ENCODE measurements around the gene GSTK1. TPM values are rescaled to one million over a fixed set of nuclear protein-coding genes. Genes with fewer than 3 reads are reported as not detected.
A peak's percentile ranks its signal among the peaks of the same experiment; 100 is the strongest.

The GSTK1 gene
- total RNA-seq, 2 experiments from 2014 or later: 254 to 255 TPM

GRCh38 chr7:143296686-143297085 lies 33.4 kb downstream of the GSTK1 start:
- no peak overlapping the region for H3K27ac Mint-ChIP-seq
- ATAC-seq (no peak), DNase-seq (no peak)
- H3K27me3 Mint-ChIP-seq (ENCODE audit: low read depth): no peaks in the 10 kb centered on the region
- ChIA-PET POLR2A (interaction anchor here (1.1 to 1.3 kb wide), 4 partner anchors 17 to 56 kb away, joined by 4 to 5 read pairs (median 4); no protein-coding TSS in a partner anchor), CTCF (interaction anchor here (0.9 to 13.9 kb wide), 10 partner anchors 9 to 83 kb away, joined by 3 to 274 read pairs (median 3); partner anchors contain the start of gene CASP2)
- no peak overlapping the region for H3K4me3 Mint-ChIP-seq
- H3K36me3 Mint-ChIP-seq (ENCODE audit: low read depth): peaks cover 91% of the 10 kb centered on the region
- H3K9me3 Mint-ChIP-seq (ENCODE audit: insufficient read depth): no peaks in the 10 kb centered on the region
- peaks cover 59% of the 10 kb centered on the region for H3K4me1 Mint-ChIP-seq (ENCODE audit: low read depth)

GRCh38 chr7:143299346-143299745 lies 36.1 kb downstream of the GSTK1 start:
- Mint-ChIP-seq H3K27ac (no peak overlapping the region), H3K27me3 (ENCODE audit: low read depth) (no peaks in the 10 kb centered on the region), H3K36me3 (ENCODE audit: low read depth) (peaks cover 92% of the 10 kb centered on the region), H3K4me1 (ENCODE audit: low read depth) (peaks cover 51% of the 10 kb centered on the region), H3K4me3 (no peak overlapping the region), H3K9me3 (ENCODE audit: insufficient read depth) (no peaks in the 10 kb centered on the region)
- DNase-seq (no peak), ATAC-seq (no peak)
- CTCF ChIA-PET: interaction anchor here (0.7 to 13.9 kb wide), 44 partner anchors 9 to 294 kb away, joined by 3 to 274 read pairs (median 6); partner anchors contain the start of genes CASP2, EPHA1 and GSTK1
- POLR2A ChIA-PET: interaction anchor here (0.8 to 2.8 kb wide), 5 partner anchors 9 to 80 kb away, joined by 3 to 11 read pairs (median 6); partner anchors contain the start of genes CASP2 and GSTK1

DNA sequence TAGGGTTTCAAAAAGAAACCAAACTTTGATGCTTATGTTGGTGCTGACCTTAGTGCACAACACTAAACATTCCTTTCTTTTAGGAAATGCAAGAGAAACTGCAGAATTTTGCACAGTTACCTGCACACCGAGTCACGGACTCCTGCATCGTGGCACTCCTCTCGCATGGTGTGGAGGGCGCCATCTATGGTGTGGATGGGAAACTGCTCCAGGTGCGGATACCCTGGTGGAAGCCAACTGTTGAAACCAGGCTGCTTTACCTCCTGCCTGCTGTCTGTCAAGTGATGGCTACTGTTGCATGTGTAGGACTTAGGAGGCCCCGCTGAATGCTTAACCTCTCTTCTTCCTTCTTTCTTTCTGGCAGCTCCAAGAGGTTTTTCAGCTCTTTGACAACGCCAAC lies 36.6 kb downstream of the GSTK1 start:
- DNase-seq: peak; percentile 71
- Mint-ChIP-seq H3K36me3 (ENCODE audit: low read depth) (peaks cover 92% of the 10 kb centered on the region), H3K27me3 (ENCODE audit: low read depth) (no peaks in the 10 kb centered on the region), H3K27ac (no peak overlapping the region), H3K9me3 (ENCODE audit: insufficient read depth) (no peaks in the 10 kb centered on the region), H3K4me1 (ENCODE audit: low read depth) (peaks cover 52% of the 10 kb centered on the region), H3K4me3 (no peak overlapping the region)
- peak; percentile 87 for ATAC-seq
- POLR2A ChIA-PET: interaction anchor here (0.8 to 2.8 kb wide), 5 partner anchors 9 to 80 kb away, joined by 3 to 11 read pairs (median 6); partner anchors contain the start of genes CASP2 and GSTK1
- CTCF ChIA-PET: interaction anchor here (0.7 to 13.9 kb wide), 43 partner anchors 9 to 295 kb away, joined by 3 to 274 read pairs (median 6); partner anchors contain the start of genes CASP2, EPHA1 and GSTK1

- POLR2A ChIA-PET: interaction anchor here (0.8 to 2.8 kb wide), 2 partner anchors 38 to 71 kb away, joined by 3 to 11 read pairs; partner anchors contain the start of gene GSTK1
- Mint-ChIP-seq H3K27ac (no peak overlapping the region), H3K4me3 (no peak overlapping the region), H3K4me1 (ENCODE audit: low read depth) (peaks cover 49% of the 10 kb centered on the region), H3K9me3 (ENCODE audit: insufficient read depth) (no peaks in the 10 kb centered on the region), H3K27me3 (ENCODE audit: low read depth) (no peaks in the 10 kb centered on the region), H3K36me3 (ENCODE audit: low read depth) (peaks cover 89% of the 10 kb centered on the region)
- DNase-seq (no peak), ATAC-seq (no peak)
- CTCF ChIA-PET: interaction anchor here (1.0 to 13.9 kb wide), 13 partner anchors 8 to 79 kb away, joined by 3 to 274 read pairs (median 6); partner anchors contain the start of gene CASP2
These were observed 38.0 kb downstream of the GSTK1 start for GRCh38 chr7:143300959-143301935.

- Mint-ChIP-seq H3K4me3 (no peak overlapping the region), H3K9me3 (ENCODE audit: insufficient read depth) (no peaks in the 10 kb centered on the region), H3K36me3 (ENCODE audit: low read depth) (peaks cover 92% of the 10 kb centered on the region), H3K27me3 (ENCODE audit: low read depth) (no peaks in the 10 kb centered on the region), H3K4me1 (ENCODE audit: low read depth) (peaks cover 55% of the 10 kb centered on the region), H3K27ac (no peak overlapping the region)
- POLR2A ChIA-PET: no interaction called here
- DNase-seq (no peak), ATAC-seq (no peak)
- CTCF ChIA-PET: interaction anchor here (1.0 to 4.2 kb wide), 3 partner anchors 41 to 64 kb away, joined by 3 to 54 read pairs (median 7); no protein-coding TSS in a partner anchor
These were observed 40.5 kb downstream of the GSTK1 start for GRCh38 chr7:143303733-143304132.

GRCh38 chr7:143304938-143305337 lies 41.7 kb downstream of the GSTK1 start:
- ATAC-seq: peak; percentile 26
- no peak overlapping the region for H3K4me3 Mint-ChIP-seq
- peaks cover 94% of the 10 kb centered on the region for H3K36me3 Mint-ChIP-seq (ENCODE audit: low read depth)
- POLR2A ChIA-PET: interaction anchor here (0.8 to 1.1 kb wide), 2 partner anchors 42 to 64 kb away, joined by 3 read pairs; partner anchors contain the start of gene GSTK1
- H3K27me3 Mint-ChIP-seq (ENCODE audit: low read depth): no peaks in the 10 kb centered on the region
- H3K4me1 Mint-ChIP-seq (ENCODE audit: low read depth): peaks cover 50% of the 10 kb centered on the region
- DNase-seq: no peak
- H3K9me3 Mint-ChIP-seq (ENCODE audit: insufficient read depth): no peaks in the 10 kb centered on the region
- CTCF ChIA-PET: interaction anchor here (0.7 to 4.2 kb wide), 19 partner anchors 9 to 102 kb away, joined by 3 to 54 read pairs (median 5); partner anchors contain the start of gene CASP2
- H3K27ac Mint-ChIP-seq: peak overlapping the region; percentile 39

DNA sequence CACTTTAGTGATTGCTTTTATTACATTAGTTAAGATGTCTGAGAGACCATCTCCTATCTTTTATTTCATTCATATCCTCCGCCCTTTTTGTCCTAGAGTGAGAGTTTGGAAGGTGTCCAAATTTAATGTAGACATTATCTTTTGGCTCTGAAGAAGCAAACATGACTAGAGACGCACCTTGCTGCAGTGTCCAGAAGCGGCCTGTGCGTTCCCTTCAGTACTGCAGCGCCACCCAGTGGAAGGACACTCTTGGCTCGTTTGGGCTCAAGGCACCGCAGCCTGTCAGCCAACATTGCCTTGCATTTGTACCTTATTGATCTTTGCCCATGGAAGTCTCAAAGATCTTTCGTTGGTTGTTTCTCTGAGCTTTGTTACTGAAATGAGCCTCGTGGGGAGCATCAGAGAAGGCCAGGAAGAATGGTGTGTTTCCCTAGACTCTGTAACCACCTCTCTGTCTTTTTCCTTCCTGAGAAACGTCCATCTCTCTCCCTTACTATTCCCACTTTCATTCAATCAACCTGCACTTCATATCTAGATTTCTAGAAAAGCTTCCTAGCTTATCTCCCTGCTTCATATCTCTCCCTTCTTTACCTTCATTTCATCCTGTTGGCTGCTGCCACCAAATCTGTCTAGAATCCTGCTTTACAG lies 42.3 kb downstream of the GSTK1 start:
- ATAC-seq: peak; percentile 57
- H3K27ac Mint-ChIP-seq: peak overlapping the region; percentile 9
- peaks cover 51% of the 10 kb centered on the region for H3K4me1 Mint-ChIP-seq (ENCODE audit: low read depth)
- ChIA-PET POLR2A (interaction anchor here (0.8 to 1.1 kb wide), 2 partner anchors 42 to 65 kb away, joined by 3 read pairs; partner anchors contain the start of gene GSTK1), CTCF (interaction anchor here (0.7 to 4.2 kb wide), 22 partner anchors 9 to 102 kb away, joined by 3 to 54 read pairs (median 5); partner anchors contain the start of gene CASP2)
- peaks cover 94% of the 10 kb centered on the region for H3K36me3 Mint-ChIP-seq (ENCODE audit: low read depth)
- H3K4me3 Mint-ChIP-seq: no peak overlapping the region
- DNase-seq: peak; percentile 72
- H3K9me3 Mint-ChIP-seq (ENCODE audit: insufficient read depth): no peaks in the 10 kb centered on the region
- no peaks in the 10 kb centered on the region for H3K27me3 Mint-ChIP-seq (ENCODE audit: low read depth)

- Mint-ChIP-seq H3K9me3 (ENCODE audit: insufficient read depth) (no peaks in the 10 kb centered on the region), H3K27me3 (ENCODE audit: low read depth) (no peaks in the 10 kb centered on the region), H3K27ac (peak overlapping the region; percentile 22), H3K4me3 (no peak overlapping the region), H3K36me3 (ENCODE audit: low read depth) (peaks cover 82% of the 10 kb centered on the region), H3K4me1 (ENCODE audit: low read depth) (peaks cover 62% of the 10 kb centered on the region)
- no peak for DNase-seq
- POLR2A ChIA-PET: interaction anchor here (1.1 to 1.3 kb wide), 3 partner anchors 17 to 501 kb away, joined by 3 to 4 read pairs (median 3); no protein-coding TSS in a partner anchor
- no peak for ATAC-seq
- CTCF ChIA-PET: interaction anchor here (0.9 to 3.8 kb wide), 5 partner anchors 9 to 108 kb away, joined by 5 to 41 read pairs (median 16); no protein-coding TSS in a partner anchor
These were observed 45.4 kb downstream of the GSTK1 start for GRCh38 chr7:143308632-143309031.

- CTCF ChIA-PET: no interaction called here
- DNase-seq (no peak), ATAC-seq (no peak)
- Mint-ChIP-seq H3K4me3 (no peak overlapping the region), H3K27ac (no peak overlapping the region), H3K4me1 (ENCODE audit: low read depth) (peaks cover 27% of the 10 kb centered on the region), H3K9me3 (ENCODE audit: insufficient read depth) (no peaks in the 10 kb centered on the region), H3K27me3 (ENCODE audit: low read depth) (peaks cover 2% of the 10 kb centered on the region), H3K36me3 (ENCODE audit: low read depth) (peaks cover 32% of the 10 kb centered on the region)
- POLR2A ChIA-PET: no interaction called here
These were observed 50.9 kb downstream of the GSTK1 start for GRCh38 chr7:143314127-143314526.

DNA sequence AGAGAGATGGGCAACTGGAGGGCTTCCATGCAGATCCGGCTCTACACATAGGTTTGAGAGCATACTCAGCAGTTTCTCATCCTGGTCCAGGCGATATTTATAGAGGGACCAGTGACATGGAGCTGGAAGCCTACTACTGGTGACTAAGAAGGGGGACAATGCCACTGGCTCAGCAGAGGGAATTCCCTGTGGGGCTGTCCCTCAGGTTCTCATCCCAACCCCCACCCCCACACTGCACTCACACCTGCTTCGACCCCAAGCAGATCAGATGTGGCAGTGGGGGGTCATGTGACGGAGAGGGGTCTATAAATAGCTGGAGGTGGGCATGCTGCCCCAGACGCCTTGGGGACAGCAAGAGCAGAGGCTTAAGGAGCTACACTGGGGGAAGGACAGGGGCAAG lies 52.5 kb downstream of the GSTK1 start, which contains the start of gene CLCN1:
Gene CLCN1 (plus strand): TSS at position 336 of the 400 bp plus-strand sequence. CDS start 102 bp downstream, outside the sequence.
- no peaks in the 10 kb centered on the region for H3K9me3 Mint-ChIP-seq (ENCODE audit: insufficient read depth)

GRCh38 chr7:143316492-143316891 lies 53.3 kb downstream of the GSTK1 start:
- H3K4me1 Mint-ChIP-seq (ENCODE audit: low read depth): peaks cover 9% of the 10 kb centered on the region
- ATAC-seq (no peak), DNase-seq (no peak)
- CTCF ChIA-PET: interaction anchor here (0.5 to 1.9 kb wide), 4 partner anchors 17 to 101 kb away, joined by 3 to 6 read pairs (median 4); no protein-coding TSS in a partner anchor
- H3K9me3 Mint-ChIP-seq (ENCODE audit: insufficient read depth): no peaks in the 10 kb centered on the region
- peaks cover 5% of the 10 kb centered on the region for H3K27me3 Mint-ChIP-seq (ENCODE audit: low read depth)
- H3K4me3 Mint-ChIP-seq: no peak overlapping the region
- H3K36me3 Mint-ChIP-seq (ENCODE audit: low read depth): peaks cover 13% of the 10 kb centered on the region
- POLR2A ChIA-PET: no interaction called here
- H3K27ac Mint-ChIP-seq: no peak overlapping the region

More for the DNA sequence above, 52.5 kb downstream of the GSTK1 start, which contains the start of gene CLCN1:
- POLR2A ChIA-PET: no interaction called here
- ATAC-seq: no peak
- CTCF ChIA-PET: interaction anchor here (0.5 to 1.9 kb wide), 4 partner anchors 10 to 102 kb away, joined by 3 to 6 read pairs (median 4); no protein-coding TSS in a partner anchor
- no peak for DNase-seq
- H3K4me1 Mint-ChIP-seq (ENCODE audit: low read depth): peaks cover 16% of the 10 kb centered on the region
- H3K4me3 Mint-ChIP-seq: no peak within 1 kb of the TSS
- no peak within 1 kb of the TSS for H3K27ac Mint-ChIP-seq
- H3K27me3 Mint-ChIP-seq (ENCODE audit: low read depth): peaks cover 5% of the 10 kb centered on the region
- H3K36me3 Mint-ChIP-seq (ENCODE audit: low read depth): peaks cover 17% of the 10 kb centered on the region

Data from activated CD8-positive, alpha-beta T cell treated with anti-CD3 and anti-CD28 coated beads, Interleukin-2, amount 10 ng/mL, durations not matched to agents 7 days and 5 days (primary cell).